ENCODE measurements around the gene AFF4.

GRCh38 chr5:132832612-132833011 is 130.8 kb downstream of the AFF4 start:
- TF ChIP-seq POLR2A (IDR thresholded peaks at IDR 0.05; ENCODE audit: low read depth, low read length): no peak
- no peak for TF ChIP-seq POLR2AphosphoS5 (IDR thresholded peaks at IDR 0.05; ENCODE audit: low read depth, low read length)
- no peak for TF ChIP-seq TAF1 (IDR thresholded peaks at IDR 0.05; ENCODE audit: borderline replicate concordance, low read depth, low read length)

Measured in GM12892 (cell line).